K562 (cell line): Measurements from ENCODE around the gene ZMIZ1. TPM values are rescaled to one million over a fixed set of nuclear protein-coding genes. Genes with fewer than 3 reads are reported as not detected.

Experiments used
- ATAC-seq: fragments of 200-7000 bp; cut with Tn5 transposase; 3 replicates; pipeline ENCODE4 v1.9.1; 2020; ENCODE audit warnings: moderate library complexity
- BruUV-seq: library from RNA; stranded (reverse); fragments of 400-500 nt; replicated peaks from 2 replicates; lab custom pipeline; 2021; lab: Mats Ljungman, UMichigan
- CTCF ChIA-PET: fragments of 300-600 bp; formaldehyde crosslinking; extraction: SDS; loops from one replicate; lab custom pipeline; 2021; ENCODE audit warnings: low intra/inter-chr PET ratio; lab: Yijun Ruan, JAX
- POLR2A ChIA-PET: fragments of 300-600, 350-650 bp; sonication (Branson Sonifier 250); formaldehyde crosslinking; extraction: SDS; loops from one replicate; lab custom pipeline; 2021; ENCODE audit warnings: antibody characterized with exemption, inconsistent platforms; lab: Yijun Ruan, JAX
- DNase-seq, 4 experiments: peaks; one replicate each; pipeline versions ENCODE4 v3.0.0 to v3.0.0-alpha.2; 2011 to 2018; ENCODE audit warnings: low spot score in 3 of 4, mixed read lengths in 3 of 4; ENCODE audit errors: extremely low read depth in 1 of 4
- FAIRE-seq: peaks from 2 replicates; lab custom pipeline; 2011; peaks lifted over from hg19 to GRCh38; lab: Jason Lieb, UNC
- H2AFZ ChIP-seq: 2 replicates; pipeline ENCODE4 v1.6.0; 2011; ENCODE audit warnings: low read depth, low read length, control low read depth, inconsistent platforms
- H3K27ac ChIP-seq: fragments of 200-600 bp; 3 replicates; pipeline ENCODE4 v1.8.0; 2011; ENCODE audit warnings: low read depth, mild to moderate bottlenecking, control low read depth, inconsistent platforms, low read length, moderate library complexity, mixed read lengths; ENCODE audit errors: extremely low read depth
- H3K27me3 ChIP-seq, 2 experiments: fragments of 300-600 bp in 1 of 2; 2 replicates in 1 of 2; 3 replicates in 1 of 2; pipeline versions ENCODE4 v1.6.0 to v1.8.0; 2011; ENCODE audit warnings: inconsistent platforms in 2 of 2, low read length in 2 of 2, mild to moderate bottlenecking in 1 of 2, mixed read lengths in 1 of 2, moderate library complexity in 1 of 2; ENCODE audit not compliant: control insufficient read depth in 2 of 2, insufficient read depth in 2 of 2
- H3K36me3 ChIP-seq: fragments of 300-600 bp; 3 replicates; pipeline ENCODE4 v1.8.0; 2011; ENCODE audit warnings: mild to moderate bottlenecking, low read length, inconsistent platforms; ENCODE audit not compliant: control insufficient read depth, insufficient read depth
- H3K4me1 ChIP-seq, 2 experiments: fragments of 200-600 bp in 1 of 2; replicated peaks in 1 of 2; 2 replicates in 1 of 2; 3 replicates in 1 of 2; pipeline versions ENCODE4 v1.5.1 to v1.8.0; 2011; ENCODE audit warnings: inconsistent platforms in 2 of 2, low read length in 2 of 2, mild to moderate bottlenecking in 1 of 2, mixed read lengths in 1 of 2, moderate library complexity in 1 of 2; ENCODE audit not compliant: control insufficient read depth in 2 of 2, insufficient read depth in 2 of 2
- H3K4me2 ChIP-seq: 2 replicates; pipeline ENCODE4 v1.6.1; 2011; ENCODE audit warnings: low read length, control low read depth, inconsistent platforms, mixed read lengths; ENCODE audit not compliant: insufficient read depth
- H3K4me3 ChIP-seq: fragments of 200-600 bp; sonication (generic), shearing (Covaris generic); 2 replicates; pipeline ENCODE4 v1.5.1; 2016; ENCODE audit warnings: control low read depth, inconsistent platforms
- H3K79me2 ChIP-seq: fragments of 200-600 bp; 3 replicates; pipeline ENCODE4 v1.8.0; 2011; ENCODE audit warnings: low read length, inconsistent platforms; ENCODE audit not compliant: control insufficient read depth, insufficient read depth
- H3K9ac ChIP-seq, 2 experiments: 2 replicates each; pipeline versions ENCODE4 v1.6.0 to v1.6.1; 2011; ENCODE audit warnings: low read depth in 2 of 2, low read length in 2 of 2, control low read depth in 1 of 2, inconsistent platforms in 1 of 2, mild to moderate bottlenecking in 1 of 2, mixed read lengths in 1 of 2; ENCODE audit not compliant: insufficient read depth in 1 of 2
- H3K9me1 ChIP-seq: one replicate; pipeline ENCODE4 v1.6.0; 2011; ENCODE audit warnings: inconsistent platforms, mild to moderate bottlenecking, low read length, moderate library complexity; ENCODE audit not compliant: control insufficient read depth, insufficient read depth
- H3K9me3 ChIP-seq: replicated peaks from 2 replicates; pipeline ENCODE4 v1.5.1; 2011; ENCODE audit warnings: low read depth, low read length, inconsistent platforms; ENCODE audit not compliant: control insufficient read depth, insufficient read depth
- H4K20me1 ChIP-seq: replicated peaks from 2 replicates; pipeline ENCODE4 v1.6.1; 2011; ENCODE audit warnings: low read length, inconsistent platforms, mixed read lengths; ENCODE audit not compliant: control insufficient read depth, insufficient read depth
- DDX20 ChIP-seq: fragments of 450-650 bp; IDR thresholded peaks from 2 replicates; pipeline ENCODE4 v1.6.1; 2016; ENCODE audit warnings: missing genetic modification characterization, low read depth, mild to moderate bottlenecking, missing compliant biosample characterization, moderate library complexity
- KDM1A ChIP-seq, 2 experiments: fragments of 450-650 bp; IDR thresholded peaks; 2 replicates each; pipeline ENCODE4 v1.6.1; 2016; ENCODE audit warnings: mild to moderate bottlenecking in 2 of 2
- NFIC ChIP-seq: fragments of 450-650 bp; IDR thresholded peaks from 2 replicates; pipeline ENCODE4 v1.6.1; 2017; ENCODE audit warnings: mild to moderate bottlenecking, inconsistent platforms
- NRF1 ChIP-seq, 2 experiments: fragments of 450-650 bp; IDR thresholded peaks in 1 of 2; conservative IDR thresholded peaks in 1 of 2; 2 replicates each; pipeline ENCODE4 v1.6.1; 2014; ENCODE audit warnings: mild to moderate bottlenecking in 2 of 2
- RBM25 ChIP-seq: fragments of 200-400 bp; formaldehyde crosslinking; IDR thresholded peaks from 2 replicates; pipeline ENCODE4 v1.6.1; 2018; ENCODE audit warnings: low read length, low read depth, moderate library complexity; ENCODE audit not compliant: severe bottlenecking
- ZC3H4 ChIP-seq: sonication (generic); formaldehyde crosslinking; IDR thresholded peaks from 2 replicates; pipeline ENCODE4 v1.9.0; 2021; ENCODE audit warnings: missing genetic modification reagents, borderline replicate concordance
- ZFP36 ChIP-seq: fragments of 150-350 bp; IDR thresholded peaks from 2 replicates; pipeline ENCODE4 v1.6.1; 2018; ENCODE audit warnings: low read length, low read depth; ENCODE audit not compliant: partially characterized antibody
- ZNF217 ChIP-seq: sonication (generic); formaldehyde crosslinking; IDR thresholded peaks from 2 replicates; pipeline ENCODE4 v1.8.0; 2022; ENCODE audit warnings: mild to moderate bottlenecking, missing genetic modification reagents
- ZNF3 ChIP-seq: fragments of 250-450 bp; sonication (Bioruptor Pico); IDR thresholded peaks from 2 replicates; pipeline ENCODE4 v1.5.0; 2021; ENCODE audit warnings: mild to moderate bottlenecking, moderate library complexity
- ZNF431 ChIP-seq: sonication (generic); formaldehyde crosslinking; IDR thresholded peaks from 2 replicates; pipeline ENCODE4 v1.8.0; 2022; ENCODE audit warnings: mild to moderate bottlenecking, missing genetic modification reagents
- ZNF436 ChIP-seq: fragments of 250-450, 450-650 bp; sonication (Bioruptor Pico); formaldehyde crosslinking; IDR thresholded peaks from 2 replicates; pipeline ENCODE4 v1.7.0; 2020; ENCODE audit warnings: mild to moderate bottlenecking
- WGBS: fragments of 100-300 bp; shearing (Covaris generic); methylation state at CpG from one replicate; pipeline ENCODE4 v1.1.6; 2016; ENCODE audit warnings: low coverage, mixed read lengths; ENCODE audit not compliant: insufficient coverage; ENCODE audit errors: missing lambda C conversion rate; 5-methylcytosine and 5-hydroxymethylcytosine counted together
- in situ Hi-C: fragments of 300-500 bp; cut with MboI; formaldehyde crosslinking; loops from 4 replicates; pipeline ENCODE4 v1.15.0; 2018; ENCODE audit warnings: inconsistent platforms, mixed read lengths
- intact Hi-C: fragments of 100-400 bp; cut with micrococcal nuclease; formaldehyde crosslinking; loops from 2 replicates; pipeline ENCODE4 v1.14.2; 2022
- polyA plus RNA-seq, 8 experiments: library from polyadenylated mRNA; depleted of rRNA in 4 of 8; stranded (reverse) in 5 of 8; unstranded in 3 of 8; fragments of >200 nt; fragmentation: Nextera tagmentation in 2 of 8; fragmentation: Illumina TruSeq in 1 of 8; extraction: Ambion mirVana in 2 of 8; extraction: Trizol in 1 of 8; gene quantifications; 2 replicates each; pipeline versions ENCODE4 v1.2.1 to v1.2.3, GENCODE V29; 2011 to 2014; ENCODE audit warnings: inconsistent platforms in 1 of 8, missing spikeins in 1 of 8
- total RNA-seq, 7 experiments: library from RNA; depleted of rRNA in 6 of 7; stranded (reverse); fragments of >200 nt in 6 of 7; fragmentation: Illumina TruSeq in 2 of 7; extraction: Trizol in 2 of 7; gene quantifications; 2 replicates each; pipeline versions ENCODE4 v1.2.1 to v1.2.3, GENCODE V29; 2011 to 2021; ENCODE audit warnings: low replicate concordance in 1 of 7
- TF ChIP-seq, protein P1 (sequence below): sonication (generic); formaldehyde crosslinking; IDR thresholded peaks from 2 replicates; pipeline ENCODE4 v1.8.0; 2022; ENCODE audit warnings: mild to moderate bottlenecking, missing genetic modification reagents, borderline replicate concordance
- TF ChIP-seq, protein P2 (sequence below): sonication (generic); formaldehyde crosslinking; IDR thresholded peaks from 2 replicates; pipeline ENCODE4 v1.8.1; 2023; ENCODE audit warnings: mild to moderate bottlenecking, missing genetic modification reagents

The ZMIZ1 gene
- total and polyA plus RNA-seq, 9 of the 15 experiments (the other 6 are each of a cell fraction or from before 2014, with no cell fraction given), result 1.0 to 37.3 (median 4.3) TPM

DNA sequence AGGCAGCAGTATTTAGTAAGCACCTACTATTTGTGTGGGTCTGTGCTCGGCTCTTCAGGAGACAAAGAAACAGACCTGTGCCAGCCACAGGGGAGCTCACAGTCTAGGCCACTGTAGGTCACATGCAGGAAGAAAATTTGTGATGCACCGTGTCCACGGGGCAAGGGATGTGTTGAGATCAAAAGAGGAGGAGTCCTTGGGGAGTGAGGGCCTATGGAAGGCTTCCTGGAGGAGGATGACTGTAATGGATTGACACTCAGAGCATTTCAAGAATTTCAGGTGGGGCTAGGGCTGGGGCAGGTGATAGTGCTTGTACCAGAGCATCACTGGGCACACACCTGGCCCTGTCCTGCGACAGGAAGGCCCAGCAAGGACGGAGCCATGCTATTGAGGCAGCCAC is 102.7 kb downstream of the ZMIZ1 start:
- no peaks in the 10 kb centered on the region for H3K9me1 ChIP-seq
- peak; percentile 93 for TF ChIP-seq ZNF3 (CRISPR knock-in tag)
- no peak for TF ChIP-seq ZNF217 (CRISPR knock-in tag)
- peak; percentile 94 for TF ChIP-seq ZFP36
- peak; percentile 12 for TF ChIP-seq RBM25
- peak; percentile 59; the same call in 1 of the 2 replicates for TF ChIP-seq ZNF436
- TF ChIP-seq NRF1 (conservative IDR thresholded peaks at IDR 0.05 in 1 of 2, IDR thresholded peaks at IDR 0.05 in 1 of 2), result no peak
- H3K9ac ChIP-seq, result no peak overlapping the region
- ChIA-PET CTCF (no interaction called here), POLR2A (no interaction called here)
- no peaks in the 10 kb centered on the region for H3K27me3 ChIP-seq
- FAIRE-seq (no peak), ATAC-seq (no peak), DNase-seq (no peak)
- no peaks in the 10 kb centered on the region for H3K9me3 ChIP-seq
- intact Hi-C loops (no loop called here), in situ Hi-C loops (no loop called here)
- peaks cover 22% of the 10 kb centered on the region; the same call in 2 of the 3 replicates for H3K36me3 ChIP-seq
- peaks cover 13 to 35% of the 10 kb centered on the region in 2 experiments; a peak in 4 of 5 replicates for H3K4me1 ChIP-seq
- 86% methylated on average over 5 of the region's 5 CpGs for WGBS
- H3K4me2 ChIP-seq, result no peak overlapping the region
- no peaks in the 10 kb centered on the region; the same call in 1 of the 2 replicates for H4K20me1 ChIP-seq
- no peak overlapping the region for H3K4me3 ChIP-seq
- no TSS peak for BruUV-seq
- H3K79me2 ChIP-seq, result no peaks in the 10 kb centered on the region; the same call in 2 of the 3 replicates
- H3K27ac ChIP-seq, result no peak overlapping the region
- no peak overlapping the region for H2AFZ ChIP-seq

DNA sequence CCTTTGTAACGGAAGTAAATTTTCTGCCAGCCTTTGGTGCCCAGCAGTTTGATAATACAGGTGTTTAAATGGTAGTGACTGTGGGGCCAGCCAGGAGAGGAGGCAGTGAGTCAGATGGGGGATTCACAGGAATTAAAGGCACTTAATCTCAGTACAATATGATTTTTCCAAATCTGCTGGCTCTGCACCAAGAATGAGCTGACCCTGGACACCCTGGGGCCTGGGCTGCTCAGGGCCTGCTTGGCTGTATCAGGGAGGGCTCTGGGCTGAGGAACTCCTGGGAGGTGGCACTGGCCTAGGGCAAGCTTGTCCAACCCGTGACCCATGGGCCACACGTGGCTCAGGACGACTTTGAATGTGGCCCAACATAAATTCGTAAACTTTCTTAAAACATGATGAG is 104.1 kb downstream of the ZMIZ1 start:
- no peak overlapping the region for H3K27ac ChIP-seq
- TF ChIP-seq NFIC (0 out of 2 replicates have a peak, but pooled peaks have one; percentile 33), KDM1A (IDR thresholded peaks at IDR 0.05) (peak; percentile 27 to 53; a peak in 3 of 4 replicates), ZC3H4 (no peak), DDX20 (tag) (no peak), ZNF431 (CRISPR knock-in tag) (no peak)
- TF ChIP-seq, protein P1, sequence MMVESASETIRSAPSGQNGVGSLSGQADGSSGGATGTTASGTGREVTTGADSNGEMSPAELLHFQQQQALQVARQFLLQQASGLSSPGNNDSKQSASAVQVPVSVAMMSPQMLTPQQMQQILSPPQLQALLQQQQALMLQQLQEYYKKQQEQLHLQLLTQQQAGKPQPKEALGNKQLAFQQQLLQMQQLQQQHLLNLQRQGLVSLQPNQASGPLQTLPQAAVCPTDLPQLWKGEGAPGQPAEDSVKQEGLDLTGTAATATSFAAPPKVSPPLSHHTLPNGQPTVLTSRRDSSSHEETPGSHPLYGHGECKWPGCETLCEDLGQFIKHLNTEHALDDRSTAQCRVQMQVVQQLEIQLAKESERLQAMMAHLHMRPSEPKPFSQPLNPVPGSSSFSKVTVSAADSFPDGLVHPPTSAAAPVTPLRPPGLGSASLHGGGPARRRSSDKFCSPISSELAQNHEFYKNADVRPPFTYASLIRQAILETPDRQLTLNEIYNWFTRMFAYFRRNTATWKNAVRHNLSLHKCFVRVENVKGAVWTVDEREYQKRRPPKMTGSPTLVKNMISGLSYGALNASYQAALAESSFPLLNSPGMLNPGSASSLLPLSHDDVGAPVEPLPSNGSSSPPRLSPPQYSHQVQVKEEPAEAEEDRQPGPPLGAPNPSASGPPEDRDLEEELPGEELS (CRISPR knock-in tag), result no peak
- TF ChIP-seq, protein P2, sequence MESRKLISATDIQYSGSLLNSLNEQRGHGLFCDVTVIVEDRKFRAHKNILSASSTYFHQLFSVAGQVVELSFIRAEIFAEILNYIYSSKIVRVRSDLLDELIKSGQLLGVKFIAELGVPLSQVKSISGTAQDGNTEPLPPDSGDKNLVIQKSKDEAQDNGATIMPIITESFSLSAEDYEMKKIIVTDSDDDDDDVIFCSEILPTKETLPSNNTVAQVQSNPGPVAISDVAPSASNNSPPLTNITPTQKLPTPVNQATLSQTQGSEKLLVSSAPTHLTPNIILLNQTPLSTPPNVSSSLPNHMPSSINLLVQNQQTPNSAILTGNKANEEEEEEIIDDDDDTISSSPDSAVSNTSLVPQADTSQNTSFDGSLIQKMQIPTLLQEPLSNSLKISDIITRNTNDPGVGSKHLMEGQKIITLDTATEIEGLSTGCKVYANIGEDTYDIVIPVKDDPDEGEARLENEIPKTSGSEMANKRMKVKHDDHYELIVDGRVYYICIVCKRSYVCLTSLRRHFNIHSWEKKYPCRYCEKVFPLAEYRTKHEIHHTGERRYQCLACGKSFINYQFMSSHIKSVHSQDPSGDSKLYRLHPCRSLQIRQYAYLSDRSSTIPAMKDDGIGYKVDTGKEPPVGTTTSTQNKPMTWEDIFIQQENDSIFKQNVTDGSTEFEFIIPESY (CRISPR knock-in tag), result no peak

More for the DNA sequence above, 104.1 kb downstream of the ZMIZ1 start:
- Histone ChIP-seq H3K27me3 (no peaks in the 10 kb centered on the region), H3K9ac (no peak overlapping the region), H2AFZ (no peak overlapping the region), H3K36me3 (peaks cover 17% of the 10 kb centered on the region; the same call in 2 of the 3 replicates), H3K4me3 (no peak overlapping the region), H3K9me1 (no peaks in the 10 kb centered on the region), H3K4me1 (peaks cover 27 to 44% of the 10 kb centered on the region in 2 experiments), H3K79me2 (no peaks in the 10 kb centered on the region; the same call in 2 of the 3 replicates), H3K4me2 (no peak overlapping the region), H4K20me1 (no peaks in the 10 kb centered on the region; the same call in 1 of the 2 replicates), H3K9me3 (no peaks in the 10 kb centered on the region)
- BruUV-seq, result no TSS peak
- intact Hi-C loops, result no loop called here
- ChIA-PET CTCF (no interaction called here), POLR2A (interaction anchor here (0.6 to 1.6 kb wide), 3 partner anchors 8 to 79 kb away, joined by 3 to 6 read pairs (median 3); no protein-coding TSS in a partner anchor)
- FAIRE-seq (no peak), DNase-seq (no peak), ATAC-seq (no peak)
- 92% methylated on average over 5 of the region's 5 CpGs for WGBS
- in situ Hi-C loops, result no loop called here
